K562 (cell line): ENCODE measurements around the gene TBC1D10A.

Experiments
- TAF1 ChIP-seq: IDR thresholded peaks from 2 replicates; pipeline ENCODE4 v1.6.1; 2011; ENCODE audit warnings: mild to moderate bottlenecking, low read length, moderate library complexity; ENCODE audit not compliant: insufficient read depth, control insufficient read depth, severe bottlenecking; ENCODE audit errors: extremely low read depth
- ZNF668 ChIP-seq: fragments of 250-450 bp; sonication (Bioruptor Pico); IDR thresholded peaks from 2 replicates; pipeline ENCODE4 v1.8.0; 2022; ENCODE audit warnings: mild to moderate bottlenecking, inconsistent platforms

DNA sequence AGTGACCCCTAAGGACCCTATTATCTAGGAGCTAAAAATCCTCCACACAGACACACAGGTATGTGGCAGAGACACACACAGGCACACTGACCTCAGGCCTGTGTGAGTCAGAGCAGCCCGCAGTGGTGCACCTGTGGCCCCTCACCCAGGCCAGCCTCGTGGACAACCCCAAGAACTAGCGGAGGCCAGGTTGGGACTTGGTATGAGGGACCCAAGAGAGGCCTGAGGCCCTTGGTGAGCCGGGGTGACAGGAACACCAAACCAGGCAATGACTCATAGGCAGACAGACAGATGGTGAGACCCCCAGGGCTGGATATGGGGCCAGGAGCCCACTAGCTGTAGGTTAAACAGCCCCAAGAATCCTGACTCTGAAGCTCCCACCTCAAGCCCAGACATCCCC lies 43.4 kb downstream of the TBC1D10A start:
- TF ChIP-seq ZNF668 (CRISPR knock-in tag) (no peak), TAF1 (no peak)
